NCI-H524 (cell line): Measurements from ENCODE around the gene GAB2.

Source experiments
- DNase-seq, 2 experiments: peaks; one replicate each; lab custom pipeline; 2025; lab: John Stamatoyannopoulos, UW

Gene GAB2

GRCh38 chr11:78428266-78428636 lies 10.6 kb upstream of the GAB2 start:
- DNase-seq: no peak

DNA sequence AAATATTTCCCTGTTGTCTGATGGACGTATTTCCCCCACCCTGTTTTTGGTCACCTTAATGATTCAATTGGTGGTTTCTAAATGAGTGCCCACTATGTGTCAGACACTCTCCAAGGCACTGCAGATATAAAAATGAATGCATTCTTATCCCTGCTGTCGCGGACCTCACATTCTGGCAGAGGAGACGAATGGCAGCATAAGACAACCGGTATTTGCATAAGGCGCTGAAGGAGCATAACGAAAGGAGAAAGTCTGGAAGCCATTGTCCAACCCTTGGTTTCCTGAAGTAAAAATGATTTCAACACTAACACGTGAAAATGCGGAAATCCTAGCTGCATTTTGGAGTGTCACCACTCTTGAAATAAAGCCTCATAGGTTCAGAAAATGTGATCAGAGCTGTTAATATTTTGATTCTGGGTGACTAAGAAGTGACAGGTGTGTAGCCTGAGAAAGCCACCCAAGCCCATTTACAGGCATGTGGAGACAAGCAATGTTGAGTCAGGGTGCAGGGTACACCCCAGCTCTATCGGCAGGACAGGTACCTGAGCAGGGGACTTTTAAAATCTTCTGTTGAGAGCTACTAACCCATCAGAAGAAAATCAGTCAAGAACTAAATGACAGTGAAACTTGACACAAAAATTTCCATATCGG lies 10.1 kb upstream of the GAB2 start:
- DNase-seq: no peak

- DNase-seq: no peak
These were observed 9.2 kb upstream of the GAB2 start for GRCh38 chr11:78426845-78427244.

- DNase-seq: no peak
These were observed 7.9 kb upstream of the GAB2 start for GRCh38 chr11:78425399-78426070.

DNA sequence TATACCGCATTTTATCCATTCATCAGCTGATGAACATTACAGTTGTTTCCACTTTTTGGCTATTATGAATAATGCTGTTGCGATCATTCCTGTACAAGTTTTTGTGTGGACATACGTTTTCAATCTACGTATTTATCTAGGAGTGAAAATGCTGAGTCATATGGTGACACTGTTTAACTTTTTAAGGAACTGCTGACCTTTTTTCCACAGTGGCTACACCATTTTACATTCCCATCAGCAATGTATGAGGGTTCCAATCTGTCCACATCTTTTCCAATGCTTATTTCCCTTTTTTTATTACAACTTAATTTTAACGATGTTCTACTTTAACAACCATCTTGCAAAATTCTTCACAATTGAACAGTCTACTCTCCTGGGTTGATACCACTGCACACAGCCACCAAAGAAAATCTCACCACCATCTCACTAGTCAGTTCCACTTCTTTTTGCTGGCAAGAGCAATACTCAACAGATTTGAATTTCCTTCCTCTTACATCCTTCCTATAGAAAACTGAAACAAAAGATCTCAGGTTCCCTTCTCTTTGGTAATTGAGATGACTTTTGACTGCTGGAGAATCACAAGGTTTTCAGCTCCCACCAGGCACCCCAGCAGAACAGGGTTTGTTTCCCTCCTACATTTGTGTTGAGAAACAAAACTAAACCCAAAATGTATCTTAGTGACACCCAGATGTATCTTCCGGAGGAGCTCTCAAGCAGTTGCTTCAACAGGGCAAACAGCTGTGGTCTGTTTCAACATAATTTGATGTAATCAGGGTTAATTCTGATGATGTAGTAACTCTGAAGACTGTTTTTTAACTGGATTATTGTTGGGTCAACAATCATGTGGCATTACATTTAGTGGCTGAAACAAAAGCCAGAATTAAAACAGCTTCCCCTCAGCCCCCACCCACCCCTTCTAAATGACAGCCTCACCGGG lies 7.0 kb upstream of the GAB2 start:
- no peak for DNase-seq

DNA sequence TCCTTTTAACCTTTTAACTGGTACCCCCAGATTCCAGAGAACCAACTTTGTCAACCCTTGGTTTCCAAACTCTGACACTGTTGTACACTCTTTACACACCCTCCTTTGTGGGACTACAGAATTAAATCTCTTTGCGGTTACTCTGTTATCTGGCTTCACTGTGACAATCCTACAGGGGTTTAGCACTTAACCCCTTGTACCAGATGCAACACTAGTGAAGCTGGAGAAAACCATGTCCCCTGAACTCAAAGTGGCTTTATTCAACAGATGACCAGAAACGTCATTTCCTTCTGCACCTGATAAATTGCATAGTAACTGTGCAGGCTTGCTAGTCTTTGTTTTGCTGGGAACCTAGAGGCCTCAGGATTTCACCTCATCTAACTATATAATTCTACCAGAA lies 5.6 kb upstream of the GAB2 start:
- DNase-seq: no peak

- no peak for DNase-seq
These were observed 3.2 kb upstream of the GAB2 start for GRCh38 chr11:78420796-78421209.

GRCh38 chr11:78420255-78420764 lies 2.7 kb upstream of the GAB2 start:
- DNase-seq: peak; percentile 43 to 62

DNA sequence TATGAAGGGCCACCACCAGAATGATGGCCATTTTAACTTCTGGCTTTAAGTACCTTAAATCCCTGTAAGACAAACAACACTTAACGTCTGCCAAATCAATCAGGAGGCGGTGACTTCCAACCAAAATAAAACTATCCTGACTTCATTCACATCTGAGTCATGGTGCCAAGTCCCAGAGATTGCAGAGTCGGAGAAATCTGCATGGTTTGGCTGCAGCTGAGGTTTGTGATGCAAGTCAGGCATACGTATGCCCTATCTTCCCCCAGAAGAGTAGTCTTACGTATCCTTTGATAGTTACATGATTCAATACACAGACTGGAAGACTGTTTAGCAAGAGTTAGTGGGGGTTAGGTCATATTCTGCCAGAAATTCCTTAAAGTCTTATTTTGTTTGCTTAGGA lies 1.7 kb upstream of the GAB2 start:
- DNase-seq: no peak

DNA sequence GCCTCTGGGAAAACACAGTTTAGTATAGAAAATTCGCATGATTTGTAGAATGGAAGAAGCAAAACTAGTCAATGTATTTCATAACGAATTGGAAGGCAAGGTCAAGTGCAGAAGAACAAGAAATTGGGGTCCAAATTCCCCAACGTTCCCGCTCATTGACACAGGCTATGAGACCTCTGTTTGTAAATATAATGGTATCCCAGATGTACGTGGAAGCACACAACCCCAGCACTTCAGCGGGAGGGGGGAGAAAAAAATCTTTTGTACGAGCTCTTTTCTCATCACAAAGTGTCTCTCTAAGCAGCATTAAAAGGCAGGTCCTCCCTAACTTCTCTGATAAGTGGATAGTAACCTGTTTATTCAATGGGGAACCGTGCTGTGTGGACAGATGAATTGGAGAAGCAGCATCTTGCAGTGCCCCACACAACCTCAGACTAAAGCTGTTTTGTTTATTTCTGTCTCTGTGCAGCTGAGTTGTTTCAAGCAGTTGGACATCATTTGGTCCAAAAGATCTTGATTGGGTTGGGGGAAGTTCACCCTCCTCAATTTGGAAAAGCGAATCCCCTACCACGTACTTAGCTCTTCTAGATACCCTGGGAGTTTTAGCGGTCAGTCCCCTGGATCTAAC lies 1.1 kb upstream of the GAB2 start:
- no peak for DNase-seq

GRCh38 chr11:78417888-78418583 lies 416 bp upstream of the GAB2 start:
- DNase-seq: peak; percentile 57 to 82

- DNase-seq: peak; percentile 26 to 63
These were observed 1.1 kb downstream of the GAB2 start for GRCh38 chr11:78416285-78417174.

- no peak for DNase-seq
These were observed 2.3 kb downstream of the GAB2 start for GRCh38 chr11:78415338-78415737.

GRCh38 chr11:78414321-78415051 lies 3.1 kb downstream of the GAB2 start:
- DNase-seq: peak in 1 of 2 experiments; percentile 13

GRCh38 chr11:78408619-78409018 lies 9.0 kb downstream of the GAB2 start:
- DNase-seq: no peak

DNA sequence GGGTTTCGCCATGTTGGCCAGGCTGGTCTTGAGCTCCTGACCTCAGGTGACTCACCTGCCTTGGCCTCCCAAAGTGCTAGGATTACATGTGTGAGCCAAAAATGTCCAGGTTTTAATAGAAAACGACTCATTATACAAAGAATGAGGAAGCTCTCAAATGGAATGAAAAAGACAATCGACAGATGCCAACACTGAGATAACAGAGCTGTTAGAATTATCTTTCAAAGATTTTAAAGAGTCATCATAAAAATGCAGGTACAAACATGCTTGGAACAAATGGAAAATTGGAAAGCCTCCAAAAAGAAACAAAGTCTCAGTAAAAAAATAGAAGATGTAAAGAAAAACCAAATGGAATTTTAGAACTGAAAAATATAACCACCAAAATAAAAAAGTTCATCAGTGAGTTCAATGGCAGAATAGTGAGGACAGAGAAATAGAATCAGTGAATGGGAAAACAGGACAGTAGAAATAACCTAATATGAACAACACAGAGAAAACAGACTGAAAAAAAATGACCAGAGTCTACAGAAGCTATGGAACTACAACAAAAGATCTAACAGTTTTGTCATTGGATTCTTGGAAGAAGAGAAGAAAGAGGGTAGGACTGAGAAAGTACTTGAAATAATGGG lies 10.9 kb downstream of the GAB2 start:
- DNase-seq: no peak

- DNase-seq: no peak
These were observed 11.8 kb downstream of the GAB2 start for GRCh38 chr11:78405805-78406204.

GRCh38 chr11:78403781-78404180 lies 13.8 kb downstream of the GAB2 start:
- DNase-seq: no peak

DNA sequence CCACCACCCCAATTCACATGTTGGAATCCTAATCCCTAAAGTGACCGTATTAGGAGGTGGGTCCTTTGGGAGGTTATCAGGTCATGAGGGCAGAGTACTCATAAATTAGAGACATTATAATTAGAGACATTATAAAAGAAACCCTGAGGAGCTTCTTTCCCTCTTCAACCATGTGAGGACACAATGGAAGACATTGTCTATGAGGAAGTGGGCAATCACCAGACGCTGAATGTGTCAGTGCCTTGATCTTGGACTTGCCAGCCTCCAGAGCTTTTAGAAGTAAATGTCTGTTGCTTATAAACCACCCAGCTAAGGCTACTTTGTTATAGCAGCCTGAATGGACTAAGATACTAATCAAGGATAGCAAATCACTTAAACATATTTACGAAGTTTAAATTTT lies 14.8 kb downstream of the GAB2 start:
- no peak for DNase-seq
